Hepatocyte (in vitro differentiated cells): ENCODE results near the gene DOCK1.

Source experiments
- EZH2 ChIP-seq: fragments of 200-600 bp; sonication (generic); IDR thresholded peaks from 2 replicates; pipeline ENCODE4 v1.6.1; 2016; ENCODE audit warnings: antibody characterized with exemption, mild to moderate bottlenecking, borderline replicate concordance
- TF ChIP-seq, protein P1 (sequence below): fragments of 200-600 bp; sonication (generic); IDR thresholded peaks from 2 replicates; pipeline ENCODE4 v1.5.1; 2016; ENCODE audit warnings: antibody characterized with exemption, mild to moderate bottlenecking; ENCODE audit not compliant: poor library complexity

DNA sequence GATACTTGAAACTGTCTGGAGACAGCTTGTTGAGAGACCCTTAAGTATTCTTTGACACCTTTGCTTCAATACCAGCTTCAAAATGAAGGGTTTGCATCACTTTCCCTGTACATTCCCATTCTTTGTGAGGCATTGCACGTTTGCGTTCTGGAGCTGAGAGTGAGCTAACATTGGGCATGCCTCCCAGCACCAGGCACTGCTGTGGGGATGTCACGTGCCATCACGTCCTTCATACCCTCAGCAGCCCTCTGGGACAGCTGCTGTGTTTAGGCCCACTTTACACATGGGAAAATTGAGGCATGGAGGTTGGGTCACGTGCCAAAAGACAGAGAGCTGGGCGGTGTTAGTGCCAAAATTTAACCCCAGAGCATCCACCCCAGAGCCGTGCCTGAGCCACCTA is 357.4 kb downstream of the DOCK1 start:
- TF ChIP-seq, protein P1, sequence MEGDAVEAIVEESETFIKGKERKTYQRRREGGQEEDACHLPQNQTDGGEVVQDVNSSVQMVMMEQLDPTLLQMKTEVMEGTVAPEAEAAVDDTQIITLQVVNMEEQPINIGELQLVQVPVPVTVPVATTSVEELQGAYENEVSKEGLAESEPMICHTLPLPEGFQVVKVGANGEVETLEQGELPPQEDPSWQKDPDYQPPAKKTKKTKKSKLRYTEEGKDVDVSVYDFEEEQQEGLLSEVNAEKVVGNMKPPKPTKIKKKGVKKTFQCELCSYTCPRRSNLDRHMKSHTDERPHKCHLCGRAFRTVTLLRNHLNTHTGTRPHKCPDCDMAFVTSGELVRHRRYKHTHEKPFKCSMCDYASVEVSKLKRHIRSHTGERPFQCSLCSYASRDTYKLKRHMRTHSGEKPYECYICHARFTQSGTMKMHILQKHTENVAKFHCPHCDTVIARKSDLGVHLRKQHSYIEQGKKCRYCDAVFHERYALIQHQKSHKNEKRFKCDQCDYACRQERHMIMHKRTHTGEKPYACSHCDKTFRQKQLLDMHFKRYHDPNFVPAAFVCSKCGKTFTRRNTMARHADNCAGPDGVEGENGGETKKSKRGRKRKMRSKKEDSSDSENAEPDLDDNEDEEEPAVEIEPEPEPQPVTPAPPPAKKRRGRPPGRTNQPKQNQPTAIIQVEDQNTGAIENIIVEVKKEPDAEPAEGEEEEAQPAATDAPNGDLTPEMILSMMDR = no peak
- no peak for TF ChIP-seq EZH2
